PC-9 (cell line): Measurements from ENCODE around the gene TNFRSF4. TPM values are rescaled to one million over a fixed set of nuclear protein-coding genes. Genes with fewer than 3 reads are reported as not detected.

Experiments
- BruUV-seq: library from RNA; stranded (reverse); fragments of 400-500 nt; replicated peaks from 2 replicates; lab custom pipeline; 2021; lab: Mats Ljungman, UMichigan
- CTCF ChIA-PET: fragments of 300-600 bp; sonication (Branson Sonifier 250); formaldehyde crosslinking; loops from one replicate; lab custom pipeline; 2022; ENCODE audit warnings: antibody characterized with exemption; lab: Charles Lee
- POLR2A ChIA-PET: fragments of 300-600 bp; sonication (Branson Sonifier 250); formaldehyde crosslinking; loops from one replicate; lab custom pipeline; 2022; ENCODE audit warnings: antibody characterized with exemption; ENCODE audit not compliant: unreplicated experiment; lab: Charles Lee
- DNase-seq, 2 experiments: peaks; one replicate each; pipeline versions ENCODE4 v3.0.0 to v3.0.0-alpha.2; 2015 to 2022; ENCODE audit warnings: mixed read lengths in 1 of 2
- H2AFZ ChIP-seq: fragments of 200-600 bp; sonication (generic); 2 replicates; pipeline ENCODE4 v1.8.1; 2017; ENCODE audit warnings: antibody characterized with exemption
- H3F3A ChIP-seq: fragments of 200-600 bp; sonication (generic); 2 replicates; pipeline ENCODE4 v1.8.1; 2017; ENCODE audit warnings: antibody characterized with exemption, mild to moderate bottlenecking, low read depth; ENCODE audit not compliant: insufficient read depth
- H3K27ac ChIP-seq: fragments of 200-600 bp; sonication (generic); 2 replicates; pipeline ENCODE4 v1.6.1; 2016; ENCODE audit warnings: mixed run types
- H3K27me3 ChIP-seq: fragments of 200-600 bp; sonication (generic); 2 replicates; pipeline ENCODE4 v1.6.1; 2016; ENCODE audit warnings: low read depth, mixed run types; ENCODE audit not compliant: insufficient read depth
- H3K36me3 ChIP-seq: fragments of 200-600 bp; sonication (generic); 2 replicates; pipeline ENCODE4 v1.6.1; 2016; ENCODE audit warnings: low read depth, mixed run types
- H3K4me1 ChIP-seq: fragments of 200-600 bp; sonication (generic); replicated peaks from 2 replicates; pipeline ENCODE4 v1.6.1; 2016; ENCODE audit warnings: mixed run types; ENCODE audit not compliant: insufficient read depth
- H3K4me2 ChIP-seq: fragments of 200-600 bp; sonication (generic); 2 replicates; pipeline ENCODE4 v1.6.1; 2017; ENCODE audit warnings: mixed run types
- H3K4me3 ChIP-seq: fragments of 200-600 bp; sonication (generic); 2 replicates; pipeline ENCODE4 v1.6.1; 2016; ENCODE audit warnings: mixed run types
- H3K79me2 ChIP-seq: fragments of 200-600 bp; sonication (generic); 2 replicates; pipeline ENCODE4 v1.6.1; 2017; ENCODE audit warnings: low read depth, mixed run types
- H3K9me2 ChIP-seq: fragments of 200-600 bp; sonication (generic); 2 replicates; pipeline ENCODE4 v1.8.1; 2017; ENCODE audit warnings: mild to moderate bottlenecking; ENCODE audit not compliant: insufficient read depth
- H3K9me3 ChIP-seq: fragments of 200-600 bp; sonication (generic); 2 replicates; pipeline ENCODE4 v1.8.1; 2016; ENCODE audit warnings: low read depth; ENCODE audit not compliant: insufficient read depth
- H4K20me1 ChIP-seq: fragments of 200-600 bp; sonication (generic); 2 replicates; pipeline ENCODE4 v1.8.1; 2017; ENCODE audit not compliant: insufficient read depth
- CTCF ChIP-seq: fragments of 200-600 bp; sonication (generic); conservative IDR thresholded peaks from 2 replicates; pipeline ENCODE4 v1.6.1; 2017; ENCODE audit warnings: mixed run types, antibody characterized with exemption, mild to moderate bottlenecking, moderate library complexity
- EZH2 ChIP-seq: fragments of 200-600 bp; sonication (generic); IDR thresholded peaks from 2 replicates; pipeline ENCODE4 v1.8.0; 2017; ENCODE audit warnings: antibody characterized with exemption, low read depth
- intact Hi-C: fragments of 100-400 bp; cut with micrococcal nuclease; formaldehyde crosslinking; loops from one replicate; pipeline ENCODE4 v1.10.0; 2022; ENCODE audit not compliant: unreplicated experiment
- total RNA-seq: library from RNA; stranded (reverse); gene quantifications from 2 replicates; pipeline ENCODE4 v1.2.3, GENCODE V29; 2021

TNFRSF4 gene
- total RNA-seq, 1 experiment from 2014 or later = 0.20 TPM

GRCh38 chr1:1234180-1234808 is 20.3 kb upstream of the TNFRSF4 start:
- Histone ChIP-seq H3K9me3 (no peaks in the 10 kb centered on the region), H3K27ac (no peak overlapping the region), H3F3A (peaks cover 50% of the 10 kb centered on the region; the same call in 1 of the 2 replicates), H3K4me1 (peaks cover 63% of the 10 kb centered on the region), H3K79me2 (peaks cover 59% of the 10 kb centered on the region), H4K20me1 (peaks cover 14% of the 10 kb centered on the region), H3K27me3 (no peaks in the 10 kb centered on the region), H3K36me3 (no peaks in the 10 kb centered on the region), H3K9me2 (no peaks in the 10 kb centered on the region), H3K4me2 (peak overlapping the region; percentile 71; the same call in 1 of the 2 replicates), H2AFZ (no peak overlapping the region), H3K4me3 (no peak overlapping the region)
- BruUV-seq = no TSS peak
- ChIA-PET POLR2A (interaction anchor here (0.6 kb wide), 1 partner anchor 424 kb away, joined by 6 read pairs; no protein-coding TSS in a partner anchor), CTCF (no interaction called here)
- intact Hi-C loops = loop anchor here (10.0 kb wide), 1 partner anchor 249 kb away; the partner anchor contains the start of gene PERM1
- no peak for TF ChIP-seq CTCF
- no peak for TF ChIP-seq EZH2
- DNase-seq = no peak

- H2AFZ ChIP-seq = no peak overlapping the region
- H4K20me1 ChIP-seq = peaks cover 20% of the 10 kb centered on the region
- H3K4me2 ChIP-seq = peak overlapping the region; percentile 71
- H3F3A ChIP-seq = peaks cover 47% of the 10 kb centered on the region; the same call in 1 of the 2 replicates
- BruUV-seq = no TSS peak
- TF ChIP-seq EZH2 = no peak
- TF ChIP-seq CTCF = no peak
- H3K4me1 ChIP-seq = peaks cover 55% of the 10 kb centered on the region
- no peak overlapping the region for H3K27ac ChIP-seq
- H3K79me2 ChIP-seq = peaks cover 67% of the 10 kb centered on the region
- no peaks in the 10 kb centered on the region for H3K36me3 ChIP-seq
- ChIA-PET CTCF (no interaction called here), POLR2A (no interaction called here)
- no peak for DNase-seq
- H3K9me2 ChIP-seq = no peaks in the 10 kb centered on the region
- no peaks in the 10 kb centered on the region for H3K27me3 ChIP-seq
- intact Hi-C loops = loop anchor here (10.0 kb wide), 1 partner anchor 249 kb away; the partner anchor contains the start of gene PERM1
- no peak overlapping the region; the same call in 1 of the 2 replicates for H3K4me3 ChIP-seq
- H3K9me3 ChIP-seq = no peaks in the 10 kb centered on the region
Observed at GRCh38 chr1:1233567-1233892, 19.6 kb upstream of the TNFRSF4 start.

GRCh38 chr1:1232796-1233566 is 19.0 kb upstream of the TNFRSF4 start:
- H3K9me3 ChIP-seq = no peaks in the 10 kb centered on the region
- peaks cover 21% of the 10 kb centered on the region for H4K20me1 ChIP-seq
- peaks cover 50% of the 10 kb centered on the region for H3K4me1 ChIP-seq
- no TSS peak for BruUV-seq
- intact Hi-C loops = loop anchor here (10.0 kb wide), 1 partner anchor 248 kb away; the partner anchor contains the start of gene PERM1
- no peaks in the 10 kb centered on the region for H3K9me2 ChIP-seq
- no peak for TF ChIP-seq CTCF
- TF ChIP-seq EZH2 = no peak
- DNase-seq = no peak
- POLR2A ChIA-PET = no interaction called here
- H3K4me2 ChIP-seq = peak overlapping the region; percentile 71
- peaks cover 73% of the 10 kb centered on the region for H3K79me2 ChIP-seq
- CTCF ChIA-PET = no interaction called here
- no peaks in the 10 kb centered on the region for H3K36me3 ChIP-seq
- peaks cover 42% of the 10 kb centered on the region; the same call in 1 of the 2 replicates for H3F3A ChIP-seq
- no peak overlapping the region for H2AFZ ChIP-seq
- H3K27ac ChIP-seq = no peak overlapping the region
- peak overlapping the region; percentile 43; the same call in 1 of the 2 replicates for H3K4me3 ChIP-seq
- no peaks in the 10 kb centered on the region for H3K27me3 ChIP-seq
